ENCODE results near the gene ELAVL2. TPM values are rescaled to one million over a fixed set of nuclear protein-coding genes. Genes with fewer than 3 reads are reported as not detected.

ELAVL2 gene
- total and polyA plus RNA-seq, 2 of the 4 experiments (the other 2 are of a cell fraction), result 0.36 TPM; not detected in 1

DNA sequence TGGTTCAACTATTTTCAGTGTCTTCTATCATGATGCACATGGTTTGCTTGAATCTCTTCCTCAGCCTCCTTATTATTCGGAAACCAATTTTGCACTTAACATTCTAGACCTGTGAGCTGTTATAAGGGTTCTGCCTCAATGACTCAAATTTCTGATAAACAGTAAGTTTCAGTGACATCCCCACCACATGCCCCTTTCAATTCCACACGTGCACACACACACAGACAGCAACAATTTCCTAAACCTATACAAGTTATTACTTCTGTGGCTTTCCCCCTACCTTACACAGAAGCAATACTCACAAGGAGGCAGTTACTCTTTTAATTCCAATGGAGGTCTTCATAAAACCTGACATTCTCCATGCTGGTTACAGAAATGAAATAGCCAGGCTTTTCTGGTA is 102.4 kb downstream of the ELAVL2 start:
- in situ Hi-C loops (cut with MboI; ENCODE audit: low sequenced_read_pairs), result no loop called here
- Histone ChIP-seq H2BK5ac (ENCODE audit: low read depth, low read length, poor library complexity, severe bottlenecking) (no peak overlapping the region), H2AK5ac (ENCODE audit: low read depth, low read length) (no peak overlapping the region), H2BK120ac (ENCODE audit: low read depth, low read length) (no peak overlapping the region), H3K9me1 (ENCODE audit: insufficient read depth, low read length) (no peaks in the 10 kb centered on the region), H3K18ac (ENCODE audit: low read depth, low read length) (no peak overlapping the region), H3K27me3 (ENCODE audit: control insufficient read depth, insufficient read depth, low read length) (no peaks in the 10 kb centered on the region), H4K8ac (ENCODE audit: low read depth in 2 of 2, low read length in 2 of 2) (no peak overlapping the region), H3K4me1 (ENCODE audit: control insufficient read depth, insufficient read depth, low read length) (no peaks in the 10 kb centered on the region), H2BK15ac (ENCODE audit: low read depth, low read length) (no peak overlapping the region), H4K5ac (ENCODE audit: low read depth, low read length) (no peak overlapping the region), H3K14ac (replicated peaks; ENCODE audit: low read depth, low read length) (no peak overlapping the region), H3K4me3 (ENCODE audit: insufficient read depth, low read depth, low read length) (no peak overlapping the region), H4K20me1 (ENCODE audit: insufficient read depth, low read length) (no peaks in the 10 kb centered on the region), H3K4ac (ENCODE audit: low read depth, low read length) (no peak overlapping the region), H3K9ac (ENCODE audit: low read depth, low read length) (no peak overlapping the region), H4K91ac (ENCODE audit: insufficient read depth, low read depth, low read length) (no peak overlapping the region), H3K56ac (ENCODE audit: extremely low read depth, insufficient read depth, low read length) (no peak overlapping the region), H2BK20ac (ENCODE audit: low read depth, low read length) (no peak overlapping the region), H3K79me1 (ENCODE audit: low read depth in 1 of 2, low read length in 2 of 2) (no peaks in the 10 kb centered on the region), H3K36me3 (ENCODE audit: control insufficient read depth, insufficient read depth, low read length) (no peaks in the 10 kb centered on the region), H3K4me2 (ENCODE audit: low read depth, low read length) (no peak overlapping the region), H2AFZ (replicated peaks; ENCODE audit: low read length, poor library complexity) (no peak overlapping the region), H2AK9ac (replicated peaks; ENCODE audit: low read depth, low read length, poor library complexity) (no peak overlapping the region), H3K23ac (ENCODE audit: low read depth, low read length) (no peak overlapping the region), H3K9me3 (ENCODE audit: control insufficient read depth, insufficient read depth, low read length) (peaks cover 2% of the 10 kb centered on the region; the same call in 1 of the 2 replicates), H3K27ac (ENCODE audit: insufficient read depth, low read length) (no peak overlapping the region)
- WGBS, 2 experiments (ENCODE audit: extremely low coverage in 2 of 2, insufficient read length in 1 of 2), result 0% methylated on average over 1 of the region's 2 CpGs; no CpG with 5 or more reads in 1 of the 2 experiments
- no TSS peak for BruUV-seq (replicated peaks)
- no peak for DNase-seq
- intact Hi-C loops (cut with micrococcal nuclease), result no loop called here
- ChIA-PET POLR2A (ENCODE audit: unreplicated experiment) (no interaction called here), CTCF (no interaction called here)
- TF ChIP-seq BHLHE40 (IDR thresholded peaks at IDR 0.05; ENCODE audit: low read depth, low read length) (no peak), RCOR1 (IDR thresholded peaks at IDR 0.05; ENCODE audit: insufficient replicate concordance, low read length) (no peak), NFE2L2 (IDR thresholded peaks at IDR 0.05; ENCODE audit: low read depth, low read length) (no peak), POLR2A (IDR thresholded peaks at IDR 0.05; ENCODE audit: low read depth, low read length) (no peak), MAZ (IDR thresholded peaks at IDR 0.05; ENCODE audit: borderline replicate concordance, low read depth, low read length) (no peak), FOS (IDR thresholded peaks at IDR 0.05; ENCODE audit: low read depth, low read length) (no peak), RFX5 (IDR thresholded peaks at IDR 0.05; ENCODE audit: low read depth, low read length) (no peak), CEBPB (IDR thresholded peaks at IDR 0.05; ENCODE audit: low read depth, low read length) (no peak), MXI1 (IDR thresholded peaks at IDR 0.05; ENCODE audit: borderline replicate concordance, low read depth, low read length) (no peak), SMC3 (IDR thresholded peaks at IDR 0.05; ENCODE audit: low read depth, low read length) (no peak), MAFK (IDR thresholded peaks at IDR 0.05; ENCODE audit: low read depth, low read length) (no peak), RAD21 (IDR thresholded peaks at IDR 0.05; ENCODE audit: low read length) (no peak), CHD1 (IDR thresholded peaks at IDR 0.05; ENCODE audit: low read depth, low read length) (no peak), USF2 (IDR thresholded peaks at IDR 0.05; ENCODE audit: low read depth, low read length) (no peak)
- TF ChIP-seq, protein P1, sequence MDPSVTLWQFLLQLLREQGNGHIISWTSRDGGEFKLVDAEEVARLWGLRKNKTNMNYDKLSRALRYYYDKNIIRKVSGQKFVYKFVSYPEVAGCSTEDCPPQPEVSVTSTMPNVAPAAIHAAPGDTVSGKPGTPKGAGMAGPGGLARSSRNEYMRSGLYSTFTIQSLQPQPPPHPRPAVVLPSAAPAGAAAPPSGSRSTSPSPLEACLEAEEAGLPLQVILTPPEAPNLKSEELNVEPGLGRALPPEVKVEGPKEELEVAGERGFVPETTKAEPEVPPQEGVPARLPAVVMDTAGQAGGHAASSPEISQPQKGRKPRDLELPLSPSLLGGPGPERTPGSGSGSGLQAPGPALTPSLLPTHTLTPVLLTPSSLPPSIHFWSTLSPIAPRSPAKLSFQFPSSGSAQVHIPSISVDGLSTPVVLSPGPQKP (IDR thresholded peaks at IDR 0.05; ENCODE audit: borderline replicate concordance, low read depth, low read length), result no peak
- TF ChIP-seq, protein P2, sequence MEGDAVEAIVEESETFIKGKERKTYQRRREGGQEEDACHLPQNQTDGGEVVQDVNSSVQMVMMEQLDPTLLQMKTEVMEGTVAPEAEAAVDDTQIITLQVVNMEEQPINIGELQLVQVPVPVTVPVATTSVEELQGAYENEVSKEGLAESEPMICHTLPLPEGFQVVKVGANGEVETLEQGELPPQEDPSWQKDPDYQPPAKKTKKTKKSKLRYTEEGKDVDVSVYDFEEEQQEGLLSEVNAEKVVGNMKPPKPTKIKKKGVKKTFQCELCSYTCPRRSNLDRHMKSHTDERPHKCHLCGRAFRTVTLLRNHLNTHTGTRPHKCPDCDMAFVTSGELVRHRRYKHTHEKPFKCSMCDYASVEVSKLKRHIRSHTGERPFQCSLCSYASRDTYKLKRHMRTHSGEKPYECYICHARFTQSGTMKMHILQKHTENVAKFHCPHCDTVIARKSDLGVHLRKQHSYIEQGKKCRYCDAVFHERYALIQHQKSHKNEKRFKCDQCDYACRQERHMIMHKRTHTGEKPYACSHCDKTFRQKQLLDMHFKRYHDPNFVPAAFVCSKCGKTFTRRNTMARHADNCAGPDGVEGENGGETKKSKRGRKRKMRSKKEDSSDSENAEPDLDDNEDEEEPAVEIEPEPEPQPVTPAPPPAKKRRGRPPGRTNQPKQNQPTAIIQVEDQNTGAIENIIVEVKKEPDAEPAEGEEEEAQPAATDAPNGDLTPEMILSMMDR (conservative IDR thresholded peaks at IDR 0.05; ENCODE audit: low read depth, low read length), result no peak
- ATAC-seq (ENCODE audit: low read depth), result no peak
- dilution Hi-C loops (cut with HindIII; ENCODE audit: low sequenced_read_pairs, unreplicated experiment), result no loop called here
